Ovary (tissue), 9 donors: ENCODE results near the gene PITPNC1. TPM values are rescaled to one million over a fixed set of nuclear protein-coding genes. Genes with fewer than 3 reads are reported as not detected.
"Not testable (repeated sequence)": the region's sequence is repeated elsewhere in the genome, so short reads cannot be mapped to it uniquely, and the experiment has no call there.

Experiments
- DNase-seq, 5 donors: peaks; one replicate each; pipeline ENCODE4 v3.0.0-alpha.2; 2019 to 2020
- H3K27ac ChIP-seq, 2 donors: fragments of 200-600 bp; one replicate each; pipeline versions ENCODE4 v1.5.1 to v1.8.0; 2019 to 2022
- H3K27me3 ChIP-seq: fragments of 200-600 bp; one replicate; pipeline ENCODE4 v1.8.0; 2022
- H3K36me3 ChIP-seq: fragments of 200-600 bp; sonication (generic); one replicate; pipeline ENCODE4 v1.5.1; 2019
- H3K4me1 ChIP-seq: one replicate; pipeline ENCODE4 v1.8.1; 2013; ENCODE audit warnings: mild to moderate bottlenecking, moderate library complexity; ENCODE audit not compliant: insufficient read depth
- H3K4me3 ChIP-seq: fragments of 200-600 bp; sonication (generic); one replicate; pipeline ENCODE4 v1.5.1; 2017
- H3K9me3 ChIP-seq, 2 donors: fragments of 200-600 bp in 1 of 2; sonication (generic) in 1 of 2; one replicate each; pipeline versions ENCODE4 v1.5.1 to v1.8.1; 2013 to 2019; ENCODE audit warnings: mild to moderate bottlenecking in 1 of 2, moderate library complexity in 1 of 2
- EP300 ChIP-seq: sonication (generic); formaldehyde crosslinking; IDR thresholded peaks from one replicate; pipeline ENCODE4 v1.6.1; 2017; ENCODE audit warnings: antibody characterized with exemption
- POLR2A ChIP-seq: fragments of 450-650 bp; IDR thresholded peaks from one replicate; pipeline ENCODE4 v1.6.1; 2017; ENCODE audit warnings: antibody characterized with exemption, mild to moderate bottlenecking, moderate library complexity
- WGBS, 3 donors: extraction: QIAGEN DNeasy Blood & Tissue Kit in 1 of 3; methylation state at CpG; one replicate each; pipeline versions ENCODE4 v1.1.5 to v1.1.7; 2013 to 2017; 5-methylcytosine and 5-hydroxymethylcytosine counted together
- intact Hi-C, 4 donors: fragments of 100-400 bp; cut with DNase I; formaldehyde crosslinking; loops; one replicate each; pipeline versions ENCODE4 v1.11.0 to v1.15.1; 2022 to 2023
- polyA plus RNA-seq, 2 donors: library from polyadenylated mRNA; stranded (reverse); fragments of 200-250 nt in 1 of 2; fragments of 350-450 nt in 1 of 2; fragmentation: Illumina TruSeq in 1 of 2; extraction: RNeasy Lipid Tissue Mini Kit (QIAGEN cat#74804) in 1 of 2; gene quantifications; one replicate each; pipeline ENCODE4 v1.2.3, GENCODE V29; 2013 to 2014
- total RNA-seq, 7 donors: library from RNA; depleted of rRNA in 2 of 7; stranded (reverse); fragments of >200 nt in 2 of 7; fragmentation: NEBNext Ultra II Directional in 3 of 7; extraction: Animal tissue kit (Norgen Biotek cat#: 25700) in 3 of 7; gene quantifications; one replicate each; pipeline versions ENCODE4 v1.1.0 to v1.2.4, GENCODE V29; 2016 to 2023
- TF ChIP-seq, protein P1 (sequence below), 3 donors: fragments of 450-650 bp in 2 of 3; fragments of 200-600 bp in 1 of 3; IDR thresholded peaks; one replicate each; pipeline versions ENCODE4 v1.5.1 to v1.8.0; 2016 to 2022; ENCODE audit warnings: antibody characterized with exemption in 3 of 3, mild to moderate bottlenecking in 1 of 3
- donor health status: DM: no; HTN: no; CAD: no; lungs with moderate emphysema.
- donor health status: DM: no; HTN: no; CAD: no.
- donor health status: Bipolar disorder and iron deficiency.
- donor health status: DM: yes; HTN: yes; CAD: no.
- donor health status: DM: no; HTN: no; CAD: no.
- donor health status: DM: yes; HTN: yes; CAD: no.

The PITPNC1 gene
- total and polyA plus RNA-seq, 9 donors, result 14.9 to 40.9 (median 23.8) TPM

DNA sequence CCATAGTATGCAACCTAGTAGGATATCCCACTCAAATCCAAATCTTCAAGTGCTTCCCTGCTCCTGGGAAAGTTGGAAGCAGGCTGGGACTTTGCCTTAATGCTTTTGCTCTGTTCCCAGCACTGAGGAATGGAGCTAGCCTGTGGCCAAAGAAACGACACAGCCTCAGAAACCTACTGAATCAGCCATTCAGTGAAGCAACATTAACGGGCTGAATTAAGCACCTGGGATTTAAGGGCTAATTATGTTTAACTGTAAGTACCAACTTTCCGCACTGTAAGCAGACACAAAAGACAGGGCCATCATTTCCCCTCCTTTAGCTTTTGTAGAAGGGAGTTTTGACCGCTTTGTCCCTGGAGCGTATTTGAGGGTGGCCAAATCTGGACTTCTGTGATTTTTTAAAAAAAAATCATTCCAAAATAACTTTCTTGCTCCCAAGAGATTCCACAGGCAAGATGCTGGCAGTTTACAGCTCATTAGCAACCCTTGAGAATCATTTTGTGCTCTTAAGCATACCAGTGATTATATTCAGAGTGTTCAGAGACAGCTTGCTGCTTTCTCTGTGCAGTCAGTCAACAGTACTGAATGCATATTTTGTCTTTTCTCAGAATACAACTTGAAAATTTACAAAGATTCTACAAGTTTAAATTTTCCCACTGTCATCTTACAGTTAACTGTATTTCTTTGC, 323.1 kb downstream of the PITPNC1 start:
- no peak for DNase-seq
- TF ChIP-seq, protein P1, sequence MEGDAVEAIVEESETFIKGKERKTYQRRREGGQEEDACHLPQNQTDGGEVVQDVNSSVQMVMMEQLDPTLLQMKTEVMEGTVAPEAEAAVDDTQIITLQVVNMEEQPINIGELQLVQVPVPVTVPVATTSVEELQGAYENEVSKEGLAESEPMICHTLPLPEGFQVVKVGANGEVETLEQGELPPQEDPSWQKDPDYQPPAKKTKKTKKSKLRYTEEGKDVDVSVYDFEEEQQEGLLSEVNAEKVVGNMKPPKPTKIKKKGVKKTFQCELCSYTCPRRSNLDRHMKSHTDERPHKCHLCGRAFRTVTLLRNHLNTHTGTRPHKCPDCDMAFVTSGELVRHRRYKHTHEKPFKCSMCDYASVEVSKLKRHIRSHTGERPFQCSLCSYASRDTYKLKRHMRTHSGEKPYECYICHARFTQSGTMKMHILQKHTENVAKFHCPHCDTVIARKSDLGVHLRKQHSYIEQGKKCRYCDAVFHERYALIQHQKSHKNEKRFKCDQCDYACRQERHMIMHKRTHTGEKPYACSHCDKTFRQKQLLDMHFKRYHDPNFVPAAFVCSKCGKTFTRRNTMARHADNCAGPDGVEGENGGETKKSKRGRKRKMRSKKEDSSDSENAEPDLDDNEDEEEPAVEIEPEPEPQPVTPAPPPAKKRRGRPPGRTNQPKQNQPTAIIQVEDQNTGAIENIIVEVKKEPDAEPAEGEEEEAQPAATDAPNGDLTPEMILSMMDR (IDR thresholded peaks at IDR 0.05), result no peak
- TF ChIP-seq POLR2A (no peak), EP300 (no peak)
- Histone ChIP-seq H3K27ac (no peak overlapping the region), H3K4me1 (no peaks in the 10 kb centered on the region), H3K9me3 (no peaks in the 10 kb centered on the region), H3K36me3 (no peaks in the 10 kb centered on the region), H3K4me3 (no peak overlapping the region), H3K27me3 (no peaks in the 10 kb centered on the region)
- 67 to 72% (median 68%) methylated on average over 5 of the region's 5 CpGs for WGBS, 3 donors
- intact Hi-C loops, result no loop called here

DNA sequence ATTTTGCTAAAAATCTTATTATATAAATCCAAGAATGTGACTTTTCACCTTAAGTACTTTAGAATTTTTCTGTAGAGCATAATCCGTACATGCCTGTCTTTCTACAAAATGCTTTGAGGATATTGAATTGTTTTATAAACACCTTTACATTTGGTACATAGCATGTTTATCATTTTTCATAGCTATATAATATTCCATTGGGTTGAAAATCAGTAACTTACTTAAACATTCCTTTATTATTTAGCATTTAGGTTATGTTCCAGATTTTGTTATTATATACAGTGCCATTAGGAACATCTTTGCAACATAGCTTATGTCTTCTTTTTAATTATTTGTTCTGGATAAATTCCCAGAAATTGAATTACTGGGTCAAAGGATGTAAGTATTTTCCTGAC, 323.6 kb downstream of the PITPNC1 start:
- Histone ChIP-seq H3K27me3 (no peaks in the 10 kb centered on the region), H3K4me3 (no peak overlapping the region), H3K4me1 (no peaks in the 10 kb centered on the region), H3K36me3 (no peaks in the 10 kb centered on the region), H3K9me3 (no peaks in the 10 kb centered on the region), H3K27ac (no peak overlapping the region)
- 72 to 84% (median 79%) methylated on average over 1 of the region's 1 CpG for WGBS, 3 donors
- intact Hi-C loops, result no loop called here
- no peak for DNase-seq
- TF ChIP-seq, protein P1 (IDR thresholded peaks at IDR 0.05), result no peak
- TF ChIP-seq EP300 (no peak), POLR2A (no peak)

DNA sequence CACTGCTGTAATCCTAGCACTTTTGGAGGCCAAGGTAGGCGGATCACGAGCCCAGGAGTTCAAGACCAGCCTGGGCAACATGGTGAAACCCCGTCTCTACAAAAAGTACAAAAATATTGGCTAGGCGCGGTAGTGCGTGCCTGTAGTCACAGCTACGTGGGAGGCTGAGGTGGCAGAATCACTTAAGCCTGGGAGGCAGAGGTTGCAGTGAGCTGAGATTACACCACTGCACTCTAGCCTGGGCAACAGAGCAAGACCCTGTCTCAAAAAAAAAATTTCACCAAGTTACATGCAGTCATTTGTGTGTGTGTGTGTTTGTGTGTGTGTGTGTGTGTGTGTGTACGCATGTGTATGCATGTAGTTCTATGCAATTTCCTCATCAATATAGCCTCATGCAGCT, 325.8 kb downstream of the PITPNC1 start:
- H3K36me3 ChIP-seq, H3K27me3 ChIP-seq, H3K4me1 ChIP-seq, intact Hi-C loops, H3K9me3 ChIP-seq, DNase-seq, H3K4me3 ChIP-seq, H3K27ac ChIP-seq: not testable (repeated sequence)
- 90 to 92% (median 91%) methylated on average over 8 of the region's 8 CpGs for WGBS, 3 donors

DNA sequence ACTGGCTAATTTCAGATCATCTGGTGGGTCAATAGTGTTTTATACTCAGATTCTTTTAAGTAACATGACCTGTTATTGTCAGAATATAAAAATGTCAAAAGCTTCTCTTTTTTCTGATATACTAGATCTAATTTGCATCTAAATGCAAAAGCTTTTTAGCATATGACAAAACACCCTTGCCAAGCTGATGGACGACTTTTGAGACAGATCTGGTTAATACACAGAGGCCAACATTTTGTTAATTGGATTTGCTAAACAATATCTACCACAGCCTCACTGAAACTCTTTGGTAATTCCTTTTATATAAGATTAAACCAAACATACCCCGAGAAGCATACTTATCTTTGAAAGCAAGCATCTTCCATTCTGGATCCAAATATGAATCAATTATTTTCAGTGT, 330.4 kb downstream of the PITPNC1 start:
- Histone ChIP-seq H3K4me3 (no peak overlapping the region), H3K9me3 (no peaks in the 10 kb centered on the region), H3K36me3 (no peaks in the 10 kb centered on the region), H3K4me1 (no peaks in the 10 kb centered on the region), H3K27ac (no peak overlapping the region), H3K27me3 (no peaks in the 10 kb centered on the region)
- DNase-seq, result no peak
- intact Hi-C loops, result no loop called here
- no peak for TF ChIP-seq POLR2A
- WGBS, 3 donors, result 62 to 71% (median 71%) methylated on average over 2 of the region's 2 CpGs

DNA sequence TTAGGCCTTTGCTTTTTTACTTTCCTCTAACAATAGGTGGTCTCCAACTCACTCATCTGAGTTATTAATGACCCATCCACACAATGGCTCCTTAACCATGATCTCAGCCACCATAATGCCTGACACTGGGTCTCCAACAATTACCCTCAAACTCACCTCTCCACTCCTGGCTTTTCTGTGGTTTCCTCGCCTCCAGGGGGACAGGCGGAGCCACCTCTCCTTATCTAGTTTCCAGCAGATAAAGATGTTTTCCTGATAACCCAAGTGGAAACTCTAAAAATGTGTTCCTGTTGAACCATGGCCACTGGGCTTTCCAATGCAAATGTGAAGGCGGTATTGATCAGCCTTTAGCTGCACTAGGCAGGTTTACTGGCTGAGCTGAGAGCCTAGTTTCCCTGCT, 331.3 kb downstream of the PITPNC1 start:
- 84 to 90% (median 87%) methylated on average over 3 of the region's 3 CpGs for WGBS, 3 donors
- H3K9me3 ChIP-seq, result no peaks in the 10 kb centered on the region
- DNase-seq, result no peak
- no peaks in the 10 kb centered on the region for H3K36me3 ChIP-seq
- TF ChIP-seq POLR2A (no peak), EP300 (no peak)
- TF ChIP-seq, protein P1 (IDR thresholded peaks at IDR 0.05), result no peak
- H3K4me3 ChIP-seq, result no peak overlapping the region
- no peaks in the 10 kb centered on the region for H3K27me3 ChIP-seq
- H3K27ac ChIP-seq, result no peak overlapping the region
- no peaks in the 10 kb centered on the region for H3K4me1 ChIP-seq
- intact Hi-C loops, result no loop called here
